Endothelial cell of umbilical vein (primary cell): ENCODE data around the gene MAGI1. TPM values are rescaled to one million over a fixed set of nuclear protein-coding genes. Genes with fewer than 3 reads are reported as not detected.

Source experiments
- BruUV-seq: library from RNA; stranded (reverse); fragments of 400-500 nt; replicated peaks from 2 replicates; lab custom pipeline; 2021; lab: Mats Ljungman, UMichigan
- CTCF ChIA-PET: fragments of 300-600, 350-600 bp; sonication (Branson Sonifier 250); formaldehyde crosslinking; loops from one replicate; lab custom pipeline; 2021; ENCODE audit warnings: antibody characterized with exemption, inconsistent platforms; lab: Charles Lee
- POLR2A ChIA-PET: fragments of 300-600, 350-600 bp; sonication (Branson Sonifier 250); formaldehyde crosslinking; loops from one replicate; lab custom pipeline; 2021; ENCODE audit warnings: antibody characterized with exemption, inconsistent platforms; lab: Charles Lee
- DNase-seq: peaks from one replicate; pipeline ENCODE4 v3.0.0-alpha.2; 2011; ENCODE audit warnings: low read depth, low spot score
- FAIRE-seq: peaks from 2 replicates; lab custom pipeline; 2011; peaks lifted over from hg19 to GRCh38; lab: Jason Lieb, UNC
- H2AFZ ChIP-seq: 2 replicates; pipeline ENCODE4 v1.6.0; 2012; ENCODE audit warnings: low read depth, low read length, control low read depth, inconsistent platforms
- H3K27ac ChIP-seq: 2 replicates; pipeline ENCODE4 v1.5.1; 2011; ENCODE audit warnings: low read depth, mild to moderate bottlenecking, control low read depth, low read length, moderate library complexity; ENCODE audit not compliant: insufficient read depth
- H3K27me3 ChIP-seq, 2 experiments: 2 replicates each; pipeline versions ENCODE4 v1.6.0 to v1.6.1; 2011; ENCODE audit warnings: low read length in 2 of 2, mixed read lengths in 1 of 2; ENCODE audit not compliant: control insufficient read depth in 2 of 2, insufficient read depth in 2 of 2
- H3K36me3 ChIP-seq, 2 experiments: 2 replicates in 1 of 2; 3 replicates in 1 of 2; pipeline ENCODE4 v1.5.1; 2011; ENCODE audit warnings: low read length in 2 of 2, mild to moderate bottlenecking in 1 of 2, moderate library complexity in 1 of 2; ENCODE audit not compliant: control insufficient read depth in 2 of 2, insufficient read depth in 2 of 2; ENCODE audit errors: extremely low read depth in 1 of 2
- H3K4me1 ChIP-seq: 3 replicates; pipeline ENCODE4 v1.5.1; 2011; ENCODE audit warnings: mild to moderate bottlenecking, low read length; ENCODE audit not compliant: control insufficient read depth, insufficient read depth; ENCODE audit errors: extremely low read depth
- H3K4me2 ChIP-seq: 2 replicates; pipeline ENCODE4 v1.6.1; 2011; ENCODE audit warnings: low read length, control low read depth, mixed read lengths; ENCODE audit not compliant: insufficient read depth
- H3K4me3 ChIP-seq, 3 experiments: fragments of 200-600 bp in 1 of 3; sonication (generic), shearing (Covaris generic) in 1 of 3; replicated peaks in 1 of 3; 2 replicates each; pipeline ENCODE4 v1.5.1; 2011 to 2016; ENCODE audit warnings: control low read depth in 3 of 3, low read length in 3 of 3, mild to moderate bottlenecking in 2 of 3, inconsistent platforms in 1 of 3, low read depth in 1 of 3, moderate library complexity in 1 of 3; ENCODE audit not compliant: insufficient read depth in 1 of 3
- H3K79me2 ChIP-seq: 2 replicates; pipeline ENCODE4 v1.6.0; 2012; ENCODE audit warnings: low read length, inconsistent platforms; ENCODE audit not compliant: control insufficient read depth, insufficient read depth
- H3K9ac ChIP-seq: replicated peaks from 2 replicates; pipeline ENCODE3; 2011; ENCODE audit warnings: low read length, control low read depth; ENCODE audit not compliant: insufficient read depth; ENCODE audit errors: extremely low read depth
- H3K9me1 ChIP-seq: replicated peaks from 3 replicates; pipeline ENCODE4 v1.6.0; 2011; ENCODE audit warnings: mild to moderate bottlenecking, low read length; ENCODE audit not compliant: control insufficient read depth, insufficient read depth; ENCODE audit errors: extremely low read depth
- H3K9me3 ChIP-seq: replicated peaks from 2 replicates; pipeline ENCODE4 v1.5.1; 2012; ENCODE audit warnings: low read length, inconsistent platforms; ENCODE audit not compliant: control insufficient read depth, insufficient read depth
- H4K20me1 ChIP-seq: replicated peaks from 2 replicates; pipeline ENCODE3; 2011; ENCODE audit warnings: mild to moderate bottlenecking, low read length; ENCODE audit not compliant: control insufficient read depth, insufficient read depth; ENCODE audit errors: extremely low read depth
- EZH2 ChIP-seq: IDR thresholded peaks from 2 replicates; pipeline ENCODE4 v1.6.1; 2012; ENCODE audit warnings: borderline replicate concordance, low read depth, mild to moderate bottlenecking, moderate library complexity, low read length, inconsistent platforms; ENCODE audit not compliant: severe bottlenecking
- JUN ChIP-seq: IDR thresholded peaks from 2 replicates; pipeline ENCODE4 v1.6.1; 2011; ENCODE audit warnings: borderline replicate concordance, low read depth; ENCODE audit not compliant: insufficient read length, insufficient read depth
- MYC ChIP-seq: IDR thresholded peaks from one replicate; pipeline ENCODE4 v1.6.1; 2011; ENCODE audit warnings: mild to moderate bottlenecking, low read depth, low read length
- POLR2A ChIP-seq: IDR thresholded peaks from 2 replicates; pipeline ENCODE4 v1.6.1; 2012; ENCODE audit warnings: low read depth, mild to moderate bottlenecking, control low read depth, low read length
- POLR2AphosphoS5 ChIP-seq: IDR thresholded peaks from 2 replicates; pipeline ENCODE4 v1.6.1; 2012; ENCODE audit warnings: low read depth, mild to moderate bottlenecking, control low read depth, low read length, moderate library complexity; ENCODE audit not compliant: insufficient read depth
- dilution Hi-C: fragments of 300-500 bp; cut with MboI; formaldehyde crosslinking; loops from one replicate; pipeline ENCODE4 v1.15.0; 2019; ENCODE audit warnings: low sequenced_read_pairs; ENCODE audit not compliant: extremely low pct_ligation_motif_present
- intact Hi-C: fragments of 100-400 bp; cut with micrococcal nuclease; formaldehyde crosslinking; loops from one replicate; pipeline ENCODE4 v1.10.0; 2022
- polyA plus RNA-seq, 4 experiments: library from polyadenylated mRNA; depleted of rRNA in 3 of 4; stranded (reverse) in 3 of 4; unstranded in 1 of 4; fragments of >200 nt; gene quantifications; 2 replicates each; pipeline versions ENCODE4 v1.2.1 to v1.2.3, GENCODE V29; 2011 to 2012; ENCODE audit warnings: missing spikeins in 1 of 4
- total RNA-seq: library from RNA; stranded (reverse); gene quantifications from 2 replicates; pipeline ENCODE4 v1.2.3, GENCODE V29; 2021
- TF ChIP-seq, protein P1 (sequence below): IDR thresholded peaks from 2 replicates; pipeline ENCODE4 v1.6.1; 2011; ENCODE audit not compliant: insufficient read depth, insufficient read length
- TF ChIP-seq, protein P2 (sequence below), 2 donors: IDR thresholded peaks; 1 replicate in 1 of 2; 2 replicates in 1 of 2; pipeline ENCODE4 v1.5.1; 2011; ENCODE audit warnings: low read length in 2 of 2, mild to moderate bottlenecking in 2 of 2, moderate library complexity in 2 of 2, control low read depth in 1 of 2, inconsistent platforms in 1 of 2, low read depth in 1 of 2; ENCODE audit not compliant: insufficient read depth in 1 of 2; ENCODE audit errors: extremely low read depth in 1 of 2

The MAGI1 gene
- total and polyA plus RNA-seq, 2 donors (not counting 3 experiments of a cell fraction or from before 2014, with no cell fraction given), result 10.1 to 47.9 TPM

DNA sequence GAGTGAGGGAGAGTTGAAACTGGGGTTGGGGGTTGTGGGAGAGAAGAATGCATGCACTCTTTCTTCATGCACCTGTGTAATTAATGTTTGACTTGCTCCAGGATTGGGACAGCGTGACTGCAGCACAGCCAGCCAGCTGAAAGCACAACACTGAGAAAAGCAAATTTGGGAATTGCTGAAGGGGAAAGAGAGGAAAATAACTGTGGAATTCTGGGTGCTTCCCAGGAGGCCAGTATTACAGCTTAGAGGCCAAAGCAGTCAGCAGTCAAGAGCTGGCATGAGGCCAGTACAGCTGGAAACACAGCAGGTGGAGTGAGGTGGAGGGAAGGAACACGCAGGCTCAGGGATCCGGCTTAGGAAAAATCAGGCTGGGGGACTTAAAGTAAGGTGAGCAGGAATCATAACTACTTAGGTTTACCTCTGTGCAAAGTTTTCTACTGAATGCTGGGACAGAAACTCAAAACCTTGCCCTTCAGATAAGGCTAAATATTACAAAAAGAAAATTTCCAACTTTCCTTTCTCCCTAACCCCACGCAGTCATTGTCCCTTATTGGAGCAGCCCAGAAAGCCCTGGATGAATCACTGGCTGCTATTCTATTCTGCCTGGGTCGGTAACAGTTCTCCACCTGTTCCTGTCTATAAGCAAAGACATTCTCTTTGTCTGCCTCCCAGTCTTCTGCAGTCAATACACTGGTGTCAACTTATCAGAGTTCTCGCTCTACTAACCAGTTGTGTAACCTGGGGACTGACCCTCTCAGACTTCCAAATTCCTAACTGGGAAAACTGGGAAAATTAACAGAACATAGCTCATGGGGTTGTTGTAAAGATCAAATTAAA is 167.2 kb downstream of the MAGI1 start:
- H3K27ac ChIP-seq, result no peak overlapping the region
- intact Hi-C loops, result no loop called here
- no TSS peak for BruUV-seq
- dilution Hi-C loops, result no loop called here
- no peaks in the 10 kb centered on the region for H3K27me3 ChIP-seq
- TF ChIP-seq EZH2 (no peak), JUN (no peak), POLR2AphosphoS5 (no peak), POLR2A (no peak), MYC (no peak)
- TF ChIP-seq, protein P1, sequence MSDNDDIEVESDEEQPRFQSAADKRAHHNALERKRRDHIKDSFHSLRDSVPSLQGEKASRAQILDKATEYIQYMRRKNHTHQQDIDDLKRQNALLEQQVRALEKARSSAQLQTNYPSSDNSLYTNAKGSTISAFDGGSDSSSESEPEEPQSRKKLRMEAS, result no peak
- TF ChIP-seq, protein P2, sequence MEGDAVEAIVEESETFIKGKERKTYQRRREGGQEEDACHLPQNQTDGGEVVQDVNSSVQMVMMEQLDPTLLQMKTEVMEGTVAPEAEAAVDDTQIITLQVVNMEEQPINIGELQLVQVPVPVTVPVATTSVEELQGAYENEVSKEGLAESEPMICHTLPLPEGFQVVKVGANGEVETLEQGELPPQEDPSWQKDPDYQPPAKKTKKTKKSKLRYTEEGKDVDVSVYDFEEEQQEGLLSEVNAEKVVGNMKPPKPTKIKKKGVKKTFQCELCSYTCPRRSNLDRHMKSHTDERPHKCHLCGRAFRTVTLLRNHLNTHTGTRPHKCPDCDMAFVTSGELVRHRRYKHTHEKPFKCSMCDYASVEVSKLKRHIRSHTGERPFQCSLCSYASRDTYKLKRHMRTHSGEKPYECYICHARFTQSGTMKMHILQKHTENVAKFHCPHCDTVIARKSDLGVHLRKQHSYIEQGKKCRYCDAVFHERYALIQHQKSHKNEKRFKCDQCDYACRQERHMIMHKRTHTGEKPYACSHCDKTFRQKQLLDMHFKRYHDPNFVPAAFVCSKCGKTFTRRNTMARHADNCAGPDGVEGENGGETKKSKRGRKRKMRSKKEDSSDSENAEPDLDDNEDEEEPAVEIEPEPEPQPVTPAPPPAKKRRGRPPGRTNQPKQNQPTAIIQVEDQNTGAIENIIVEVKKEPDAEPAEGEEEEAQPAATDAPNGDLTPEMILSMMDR (IDR thresholded peaks at IDR 0.05; ENCODE audit: extremely low read depth in 1 of 2, insufficient read depth in 1 of 2, low read depth in 1 of 2, low read length in 2 of 2), result no peak
- no peak overlapping the region for H3K4me2 ChIP-seq
- no peaks in the 10 kb centered on the region for H3K9me1 ChIP-seq
- ChIA-PET CTCF (interaction anchor here (0.7 to 1.2 kb wide), 5 partner anchors 8 to 43 kb away, joined by 3 to 5 read pairs (median 4); no protein-coding TSS in a partner anchor), POLR2A (no interaction called here)
- peaks cover 2% of the 10 kb centered on the region for H4K20me1 ChIP-seq
- H3K79me2 ChIP-seq, result no peaks in the 10 kb centered on the region
- no peaks in the 10 kb centered on the region for H3K36me3 ChIP-seq
- no peak overlapping the region for H2AFZ ChIP-seq
- no peak overlapping the region for H3K9ac ChIP-seq
- no peaks in the 10 kb centered on the region for H3K9me3 ChIP-seq
- FAIRE-seq (peak; percentile 44), DNase-seq (peak; percentile 50)
- H3K4me3 ChIP-seq, result no peak overlapping the region
- H3K4me1 ChIP-seq, result no peaks in the 10 kb centered on the region
